Endodermal cell (in vitro differentiated cells): ENCODE measurements around the gene RCSD1. TPM values are rescaled to one million over a fixed set of nuclear protein-coding genes. Genes with fewer than 3 reads are reported as not detected.

Experiments
- DNase-seq: peaks from one replicate; pipeline ENCODE4 v3.0.0-alpha.2; 2017
- H3K27ac ChIP-seq: 2 replicates; pipeline ENCODE4 v1.5.1; 2013; ENCODE audit warnings: mild to moderate bottlenecking, low read depth, low read length, moderate library complexity
- H3K27me3 ChIP-seq: 2 replicates; pipeline ENCODE4 v1.6.1; 2013; ENCODE audit warnings: mild to moderate bottlenecking, low read length, moderate library complexity; ENCODE audit not compliant: insufficient read depth, control insufficient read depth, poor library complexity, severe bottlenecking
- H3K36me3 ChIP-seq: 2 replicates; pipeline ENCODE4 v1.7.0; 2013; ENCODE audit warnings: mild to moderate bottlenecking, low read length, moderate library complexity; ENCODE audit not compliant: control insufficient read depth, insufficient read depth
- H3K4me1 ChIP-seq: one replicate; pipeline ENCODE4 v1.7.0; 2013; ENCODE audit warnings: low read length; ENCODE audit not compliant: control insufficient read depth, insufficient read depth
- H3K4me3 ChIP-seq: 2 replicates; pipeline ENCODE4 v1.5.1; 2013; ENCODE audit warnings: mild to moderate bottlenecking, low read length, moderate library complexity
- H3K9ac ChIP-seq: 2 replicates; pipeline ENCODE4 v1.6.1; 2013; ENCODE audit warnings: mild to moderate bottlenecking, low read length, moderate library complexity; ENCODE audit not compliant: poor library complexity, severe bottlenecking; ENCODE audit errors: extremely low read depth
- H3K9me3 ChIP-seq: 2 replicates; pipeline ENCODE4 v1.6.1; 2013; ENCODE audit warnings: mild to moderate bottlenecking, low read length, moderate library complexity; ENCODE audit not compliant: control insufficient read depth
- H3K27ac Mint-ChIP-seq: 2 replicates; pipeline ENCODE4 v1.8.0; 2020; ENCODE audit warnings: mixed read lengths
- H3K27me3 Mint-ChIP-seq: 2 replicates; pipeline ENCODE4 v1.8.0; 2021; ENCODE audit warnings: mild to moderate bottlenecking, mixed read lengths; ENCODE audit not compliant: insufficient read depth
- H3K36me3 Mint-ChIP-seq: 2 replicates; pipeline ENCODE4 v1.8.0; 2020; ENCODE audit warnings: low read depth, mixed read lengths
- H3K4me1 Mint-ChIP-seq: 2 replicates; pipeline ENCODE4 v1.8.0; 2020; ENCODE audit warnings: mixed read lengths
- H3K4me3 Mint-ChIP-seq: 2 replicates; pipeline ENCODE4 v1.8.0; 2020; ENCODE audit warnings: mild to moderate bottlenecking, moderate library complexity, mixed read lengths
- H3K9me3 Mint-ChIP-seq: 2 replicates; pipeline ENCODE4 v1.8.0; 2020; ENCODE audit warnings: mild to moderate bottlenecking, mixed read lengths
- CTCF ChIP-seq: fragments of 200-600 bp; sonication (generic); conservative IDR thresholded peaks from 2 replicates; pipeline ENCODE4 v1.5.0; 2021; ENCODE audit warnings: antibody characterized with exemption, mild to moderate bottlenecking
- WGBS, 2 experiments: methylation state at CpG; one replicate each; pipeline versions ENCODE4 v1.1.5 to v1.1.7; 2013; ENCODE audit warnings: missing lambda C conversion rate in 2 of 2, mixed read lengths in 1 of 2; ENCODE audit not compliant: insufficient coverage in 1 of 2, insufficient read length in 1 of 2; 5-methylcytosine and 5-hydroxymethylcytosine counted together
- total RNA-seq, 2 donors: library from RNA; stranded (reverse); fragmentation: NEBNext Ultra II Directional in 1 of 2; extraction: Animal tissue kit (Norgen Biotek cat#: 25700) in 1 of 2; gene quantifications; 2 replicates in 1 of 2; 3 replicates in 1 of 2; pipeline ENCODE4 v1.2.1, GENCODE V29; 2021

RCSD1 gene
- total RNA-seq, 2 donors from 2014 or later = 0.11 to 0.29 TPM

- TF ChIP-seq CTCF = no peak
- no peaks in the 10 kb centered on the region for H3K9me3 ChIP-seq
- H3K27ac Mint-ChIP-seq = no peak overlapping the region
- WGBS, 2 experiments = 80 to 95% methylated on average over 1 to 2 of the region's 2 CpGs
- no peak overlapping the region for H3K27ac ChIP-seq
- H3K9me3 Mint-ChIP-seq = no peaks in the 10 kb centered on the region
- H3K4me1 Mint-ChIP-seq = peaks cover 7% of the 10 kb centered on the region
- peaks cover 3% of the 10 kb centered on the region for H3K27me3 ChIP-seq
- H3K36me3 Mint-ChIP-seq = no peaks in the 10 kb centered on the region
- no peak overlapping the region for H3K9ac ChIP-seq
- peaks cover 9% of the 10 kb centered on the region for H3K4me1 ChIP-seq
- no peaks in the 10 kb centered on the region for H3K27me3 Mint-ChIP-seq
- H3K4me3 Mint-ChIP-seq = no peak overlapping the region
- no peak for DNase-seq
- no peaks in the 10 kb centered on the region for H3K36me3 ChIP-seq
- no peak overlapping the region for H3K4me3 ChIP-seq
These were observed 46.3 kb downstream of the RCSD1 start for GRCh38 chr1:167676205-167676915.

- no peak overlapping the region for H3K4me3 ChIP-seq
- H3K27ac ChIP-seq = no peak overlapping the region
- no peaks in the 10 kb centered on the region for H3K36me3 Mint-ChIP-seq
- no peak overlapping the region for H3K4me3 Mint-ChIP-seq
- peaks cover 7% of the 10 kb centered on the region for H3K4me1 Mint-ChIP-seq
- H3K9ac ChIP-seq = no peak overlapping the region
- no peak for DNase-seq
- H3K4me1 ChIP-seq = peaks cover 9% of the 10 kb centered on the region
- no peaks in the 10 kb centered on the region for H3K9me3 Mint-ChIP-seq
- no peak overlapping the region for H3K27ac Mint-ChIP-seq
- TF ChIP-seq CTCF = no peak
- peaks cover 3% of the 10 kb centered on the region for H3K27me3 ChIP-seq
- H3K9me3 ChIP-seq = no peaks in the 10 kb centered on the region
- WGBS, 2 experiments = 83 to 87% methylated on average over 5 to 7 of the region's 7 CpGs
- no peaks in the 10 kb centered on the region for H3K36me3 ChIP-seq
- H3K27me3 Mint-ChIP-seq = no peaks in the 10 kb centered on the region
These were observed 47.1 kb downstream of the RCSD1 start for GRCh38 chr1:167676916-167677848.

GRCh38 chr1:167678422-167678821 lies 48.4 kb downstream of the RCSD1 start:
- no peak for TF ChIP-seq CTCF
- Mint-ChIP-seq H3K9me3 (no peaks in the 10 kb centered on the region), H3K27me3 (no peaks in the 10 kb centered on the region), H3K4me3 (no peak overlapping the region), H3K27ac (no peak overlapping the region), H3K36me3 (no peaks in the 10 kb centered on the region), H3K4me1 (peaks cover 9% of the 10 kb centered on the region)
- H3K27ac ChIP-seq = no peak overlapping the region
- no peaks in the 10 kb centered on the region for H3K36me3 ChIP-seq
- no peak for DNase-seq
- H3K9ac ChIP-seq = no peak overlapping the region
- peaks cover 9% of the 10 kb centered on the region for H3K4me1 ChIP-seq
- H3K27me3 ChIP-seq = peaks cover 3% of the 10 kb centered on the region
- H3K9me3 ChIP-seq = no peaks in the 10 kb centered on the region
- WGBS, 2 experiments = 95 to 98% methylated on average over 7 to 10 of the region's 10 CpGs
- no peak overlapping the region for H3K4me3 ChIP-seq
